ENCODE measurements around the gene RAD9A.
A peak's percentile ranks its signal among the peaks of the same experiment; 100 is the strongest.

DNA sequence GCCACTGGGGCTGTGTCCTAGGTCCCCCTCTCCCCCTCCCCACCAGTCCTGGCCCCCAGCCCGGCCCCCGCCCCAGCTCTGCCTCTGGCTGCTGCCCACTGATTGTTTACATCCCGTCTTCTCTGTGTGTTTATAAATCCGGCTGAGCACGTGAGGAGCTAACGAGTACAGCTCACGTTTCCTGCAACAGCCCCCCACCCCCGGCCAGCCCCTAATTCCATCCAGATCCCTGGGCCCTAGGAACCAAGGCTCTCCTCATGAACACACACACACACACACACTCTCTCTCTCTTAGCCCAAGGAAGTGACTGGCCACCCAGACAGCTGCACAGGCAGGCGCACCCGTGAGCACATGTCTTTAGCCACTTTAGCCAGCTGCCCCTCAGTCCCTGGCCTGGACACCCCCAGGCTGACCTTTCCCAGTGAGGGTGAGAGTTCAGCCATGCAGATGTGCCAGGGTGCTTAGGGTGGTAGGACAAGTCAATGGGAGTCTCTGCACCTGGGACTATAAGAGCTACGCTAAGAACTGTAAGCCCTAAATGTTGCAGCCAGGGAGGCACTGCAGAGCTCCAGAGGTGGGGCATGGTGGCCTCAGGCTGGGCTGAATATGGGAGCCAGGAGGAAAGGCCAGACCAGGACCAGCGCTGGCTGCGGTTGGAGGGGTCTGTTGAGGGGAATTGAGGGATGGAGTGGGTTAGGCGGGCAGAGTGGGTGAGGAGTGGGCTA lies 21.3 kb upstream of the RAD9A start:
- 0 out of 2 replicates have a peak, but pooled peaks have one; percentile 20 for TF ChIP-seq POLR2AphosphoS5 (IDR thresholded peaks at IDR 0.05; ENCODE audit: control insufficient read depth, insufficient read depth, low read depth, low read length)
- TF ChIP-seq SAFB (IDR thresholded peaks at IDR 0.05; ENCODE audit: borderline replicate concordance, low read depth, low read length), result no peak
- TF ChIP-seq MCM7 (IDR thresholded peaks at IDR 0.05), result no peak
- no peak for TF ChIP-seq SETDB1 (IDR thresholded peaks at IDR 0.05; ENCODE audit: low read length)
- no peak for TF ChIP-seq POLR2A (conservative IDR thresholded peaks at IDR 0.05)
- TF ChIP-seq ZFP1 (CRISPR knock-in tag; IDR thresholded peaks at IDR 0.05), result no peak
- no peak for TF ChIP-seq RFX5 (IDR thresholded peaks at IDR 0.05; ENCODE audit: low read depth, low read length)
